22Rv1 (cell line): ENCODE data around the gene DHRSX.
"Not testable (repeated sequence)": the region's sequence is repeated elsewhere in the genome, so short reads cannot be mapped to it uniquely, and the experiment has no call there.

Source experiments
- H3K27ac ChIP-seq: fragments of 450-650 bp; 2 replicates; pipeline ENCODE4 v1.5.1; 2017
- ZFX ChIP-seq: fragments of 450-650 bp; IDR thresholded peaks from 2 replicates; pipeline ENCODE4 v1.6.1; 2017; ENCODE audit warnings: antibody characterized with exemption, borderline replicate concordance
- TF ChIP-seq, protein P1 (sequence below): fragments of 450-650 bp; IDR thresholded peaks from 2 replicates; pipeline ENCODE4 v1.5.1; 2017; ENCODE audit warnings: mild to moderate bottlenecking

The DHRSX gene

DNA sequence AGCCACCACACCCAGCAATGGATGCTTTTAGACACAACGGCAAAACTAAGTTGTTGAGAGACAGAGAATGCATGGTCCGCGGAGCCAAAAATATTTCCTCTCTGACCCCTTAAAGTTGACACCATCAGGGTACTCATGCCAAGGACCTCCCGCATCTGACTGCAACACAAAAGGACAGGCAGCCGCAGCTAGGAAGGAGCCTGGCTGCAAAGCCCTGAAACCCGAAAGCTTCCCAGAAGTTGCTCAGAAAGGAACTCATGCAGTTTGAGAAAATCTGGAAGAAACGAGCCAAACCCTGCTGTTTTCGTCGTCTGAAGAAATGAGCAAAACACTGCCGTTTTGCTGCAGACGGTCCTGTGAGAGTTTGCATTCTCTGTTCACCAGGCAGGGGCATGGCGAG is 16.5 kb downstream of the DHRSX start:
- TF ChIP-seq, protein P1, sequence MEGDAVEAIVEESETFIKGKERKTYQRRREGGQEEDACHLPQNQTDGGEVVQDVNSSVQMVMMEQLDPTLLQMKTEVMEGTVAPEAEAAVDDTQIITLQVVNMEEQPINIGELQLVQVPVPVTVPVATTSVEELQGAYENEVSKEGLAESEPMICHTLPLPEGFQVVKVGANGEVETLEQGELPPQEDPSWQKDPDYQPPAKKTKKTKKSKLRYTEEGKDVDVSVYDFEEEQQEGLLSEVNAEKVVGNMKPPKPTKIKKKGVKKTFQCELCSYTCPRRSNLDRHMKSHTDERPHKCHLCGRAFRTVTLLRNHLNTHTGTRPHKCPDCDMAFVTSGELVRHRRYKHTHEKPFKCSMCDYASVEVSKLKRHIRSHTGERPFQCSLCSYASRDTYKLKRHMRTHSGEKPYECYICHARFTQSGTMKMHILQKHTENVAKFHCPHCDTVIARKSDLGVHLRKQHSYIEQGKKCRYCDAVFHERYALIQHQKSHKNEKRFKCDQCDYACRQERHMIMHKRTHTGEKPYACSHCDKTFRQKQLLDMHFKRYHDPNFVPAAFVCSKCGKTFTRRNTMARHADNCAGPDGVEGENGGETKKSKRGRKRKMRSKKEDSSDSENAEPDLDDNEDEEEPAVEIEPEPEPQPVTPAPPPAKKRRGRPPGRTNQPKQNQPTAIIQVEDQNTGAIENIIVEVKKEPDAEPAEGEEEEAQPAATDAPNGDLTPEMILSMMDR: no peak
- no peak for TF ChIP-seq ZFX

GRCh38 chrX:2483398-2484060 is 17.2 kb downstream of the DHRSX start:
- TF ChIP-seq, protein P1: no peak
- no peak for TF ChIP-seq ZFX
- no peak overlapping the region for H3K27ac ChIP-seq

More for the DNA sequence above, 16.5 kb downstream of the DHRSX start:
- H3K27ac ChIP-seq: no peak overlapping the region

GRCh38 chrX:2481597-2481996 is 19.2 kb downstream of the DHRSX start:
- not testable (repeated sequence) for H3K27ac ChIP-seq

- not testable (repeated sequence) for H3K27ac ChIP-seq
These were observed 20.8 kb downstream of the DHRSX start for GRCh38 chrX:2479982-2480381.

- H3K27ac ChIP-seq: no peak overlapping the region
- TF ChIP-seq, protein P1: no peak
- no peak for TF ChIP-seq ZFX
These were observed 21.4 kb downstream of the DHRSX start for GRCh38 chrX:2479420-2479780.

GRCh38 chrX:2478546-2479419 is 22.0 kb downstream of the DHRSX start:
- no peak for TF ChIP-seq ZFX
- TF ChIP-seq, protein P1: no peak
- no peak overlapping the region for H3K27ac ChIP-seq

DNA sequence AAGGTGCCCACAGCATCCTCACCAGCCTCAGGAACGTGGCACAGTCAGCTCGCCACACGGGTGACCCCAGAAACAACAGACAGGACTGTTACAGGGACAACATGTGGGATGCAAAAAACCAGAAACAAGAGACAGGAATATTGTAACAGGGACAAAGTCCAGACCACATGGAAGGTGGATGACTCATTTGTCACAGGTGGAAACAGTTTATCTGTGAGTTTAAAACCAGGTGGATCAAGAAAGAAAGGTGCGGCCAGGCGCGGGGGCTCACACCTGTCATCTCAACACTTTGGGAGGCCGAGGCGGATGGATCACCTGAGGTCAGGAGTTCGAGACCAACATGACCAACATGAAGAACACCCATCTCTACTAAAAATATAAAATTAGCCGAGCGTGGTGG is 23.5 kb downstream of the DHRSX start:
- not testable (repeated sequence) for H3K27ac ChIP-seq

GRCh38 chrX:2474963-2475726 is 25.6 kb downstream of the DHRSX start:
- H3K27ac ChIP-seq: no peak overlapping the region
- TF ChIP-seq ZFX: no peak
- TF ChIP-seq, protein P1: no peak
